Measurements from ENCODE around the gene HAO2.

HAO2 gene

DNA sequence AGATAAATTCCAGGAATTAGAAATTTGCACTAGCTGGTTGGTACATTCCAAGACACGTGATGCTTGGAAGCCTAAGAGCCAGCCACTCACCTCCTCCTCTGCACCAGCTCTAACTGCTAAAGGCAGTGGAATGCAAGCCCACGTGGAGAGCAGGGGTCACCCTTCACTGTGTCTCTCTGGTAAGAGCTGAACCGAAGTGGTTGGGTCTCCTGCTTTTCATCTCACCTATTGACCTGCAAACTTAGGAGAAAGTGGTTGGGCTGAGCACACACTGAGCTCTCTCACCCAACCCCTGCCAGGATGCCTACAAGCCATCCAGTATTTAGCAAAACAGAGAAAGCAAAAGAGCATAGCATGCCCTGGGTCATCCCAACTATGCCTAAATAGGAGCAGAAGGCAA is 19.3 kb downstream of the HAO2 start:
- Mint-ChIP-seq H3K36me3 (no peaks in the 10 kb centered on the region), H3K9me3 (no peaks in the 10 kb centered on the region), H3K27me3 (peaks cover 7% of the 10 kb centered on the region), H3K4me3 (no peak overlapping the region), H3K27ac (no peak overlapping the region), H3K4me1 (no peaks in the 10 kb centered on the region)

DNA sequence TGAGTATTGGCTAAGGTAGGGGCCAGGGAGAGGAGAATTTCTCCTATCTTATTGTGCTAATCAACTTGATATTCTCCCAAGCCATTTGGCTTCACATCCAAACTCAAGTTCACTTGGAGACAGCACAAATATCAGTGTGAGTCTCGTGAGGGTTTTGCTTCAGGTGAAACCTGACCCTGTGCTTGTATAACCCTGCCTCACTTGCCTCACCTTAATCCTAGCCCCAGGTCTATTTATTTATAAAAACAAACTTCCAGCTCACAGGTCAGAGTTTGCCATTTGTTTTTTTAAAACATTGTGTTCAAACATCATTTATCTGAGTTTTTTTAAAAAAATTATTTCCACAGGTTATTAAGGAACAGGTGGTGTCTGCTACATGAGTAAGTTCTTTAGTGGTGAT is 19.9 kb downstream of the HAO2 start:
- H3K27ac Mint-ChIP-seq: no peak overlapping the region
- H3K4me1 Mint-ChIP-seq: no peaks in the 10 kb centered on the region
- H3K27me3 Mint-ChIP-seq: peaks cover 11% of the 10 kb centered on the region
- no peak overlapping the region for H3K4me3 Mint-ChIP-seq
- no peaks in the 10 kb centered on the region for H3K36me3 Mint-ChIP-seq
- no peaks in the 10 kb centered on the region for H3K9me3 Mint-ChIP-seq

DNA sequence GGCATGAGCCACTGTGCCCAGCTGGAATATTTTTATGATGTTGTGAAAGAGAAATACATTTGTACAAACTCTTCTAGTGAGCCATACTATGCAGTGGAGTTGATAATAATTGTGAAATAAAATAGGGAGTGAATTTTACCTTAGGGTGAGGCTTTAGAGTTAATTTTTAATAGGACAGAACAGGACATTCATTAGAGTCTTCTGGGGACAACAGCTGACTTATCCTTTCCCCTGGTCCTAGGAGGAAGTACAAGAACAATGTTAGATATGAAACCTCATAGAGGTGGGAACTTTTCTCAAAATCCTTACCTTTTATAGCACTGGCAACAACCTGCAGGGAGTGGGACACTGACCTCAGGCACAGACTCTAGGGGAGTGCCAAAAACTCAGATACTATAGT is 21.9 kb downstream of the HAO2 start:
- Mint-ChIP-seq H3K4me1 (no peaks in the 10 kb centered on the region), H3K27me3 (peaks cover 11% of the 10 kb centered on the region), H3K4me3 (no peak overlapping the region), H3K27ac (no peak overlapping the region), H3K9me3 (no peaks in the 10 kb centered on the region), H3K36me3 (no peaks in the 10 kb centered on the region)

- Mint-ChIP-seq H3K36me3 (no peaks in the 10 kb centered on the region), H3K4me3 (no peak overlapping the region), H3K9me3 (no peaks in the 10 kb centered on the region), H3K4me1 (no peaks in the 10 kb centered on the region), H3K27ac (no peak overlapping the region), H3K27me3 (peaks cover 11% of the 10 kb centered on the region)
Observed at GRCh38 chr1:119391749-119392148, 23.2 kb downstream of the HAO2 start.

- no peaks in the 10 kb centered on the region for H3K36me3 Mint-ChIP-seq
- no peak overlapping the region for H3K4me3 Mint-ChIP-seq
- no peaks in the 10 kb centered on the region for H3K4me1 Mint-ChIP-seq
- H3K27ac Mint-ChIP-seq: no peak overlapping the region
- peaks cover 11% of the 10 kb centered on the region for H3K27me3 Mint-ChIP-seq
- H3K9me3 Mint-ChIP-seq: no peaks in the 10 kb centered on the region
Observed at GRCh38 chr1:119394085-119394484, 25.5 kb downstream of the HAO2 start.

DNA sequence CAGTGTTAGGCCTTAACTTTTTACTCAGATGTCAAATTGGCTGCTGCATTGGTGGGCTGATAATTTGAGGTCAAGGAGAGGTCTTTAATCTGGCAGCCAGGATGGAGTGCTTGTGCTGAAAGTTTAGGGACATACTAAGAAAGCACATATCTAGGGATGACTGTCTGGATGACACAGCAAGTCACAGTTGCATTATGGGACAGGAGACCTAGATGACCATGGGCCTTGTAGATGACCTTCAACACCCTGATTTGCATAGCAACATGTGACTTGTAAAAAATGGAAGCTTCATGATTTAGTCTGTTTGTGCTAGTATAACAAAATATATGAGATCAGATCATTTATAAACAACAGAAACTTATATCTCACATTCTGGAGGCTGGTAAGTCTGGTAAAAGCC is 28.4 kb downstream of the HAO2 start:
- Mint-ChIP-seq H3K4me3 (no peak overlapping the region), H3K4me1 (no peaks in the 10 kb centered on the region), H3K36me3 (no peaks in the 10 kb centered on the region), H3K27ac (no peak overlapping the region), H3K27me3 (peaks cover 7% of the 10 kb centered on the region), H3K9me3 (no peaks in the 10 kb centered on the region)

DNA sequence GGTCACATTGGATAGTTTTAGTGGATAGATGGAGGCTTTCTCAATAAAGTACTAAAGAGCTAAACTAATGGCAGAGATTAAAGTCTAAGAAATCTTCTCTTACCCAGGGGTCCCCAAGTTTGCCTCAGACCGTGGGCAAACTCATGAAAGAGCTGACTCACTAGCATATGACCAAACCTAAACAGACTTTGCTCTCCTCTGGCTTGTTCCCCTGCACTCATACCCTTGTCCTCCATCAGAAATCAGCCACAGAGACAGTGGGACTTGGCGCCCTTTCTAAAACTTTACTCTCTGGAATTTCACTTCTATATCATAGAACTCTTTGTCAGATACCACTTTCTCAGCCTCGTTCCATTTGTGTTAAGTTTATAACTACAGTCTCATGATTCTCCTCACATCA is 29.4 kb downstream of the HAO2 start:
- Mint-ChIP-seq H3K9me3 (peaks cover 5% of the 10 kb centered on the region), H3K27ac (no peak overlapping the region), H3K4me3 (no peak overlapping the region), H3K27me3 (peaks cover 9% of the 10 kb centered on the region), H3K4me1 (no peaks in the 10 kb centered on the region), H3K36me3 (no peaks in the 10 kb centered on the region)

DNA sequence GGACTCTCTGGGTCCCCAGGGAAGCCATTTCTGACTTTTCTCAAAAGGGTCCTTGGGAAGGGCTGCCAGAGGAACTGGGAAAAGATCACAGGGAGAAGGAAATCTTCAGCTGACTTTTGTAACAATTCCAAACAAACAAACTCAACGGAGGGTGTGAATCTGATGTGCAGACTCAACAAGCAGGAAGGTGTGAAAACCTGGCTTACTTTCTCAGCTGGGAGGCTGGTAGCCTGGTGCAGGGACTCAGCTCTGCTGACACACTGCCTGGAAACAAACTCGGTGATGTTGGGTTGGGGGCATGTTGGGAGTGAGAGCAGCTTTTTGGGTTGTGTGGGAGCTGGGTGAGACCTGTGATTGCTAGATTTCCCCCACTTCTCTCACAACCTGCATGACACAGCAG is 36.2 kb downstream of the HAO2 start:
- Mint-ChIP-seq H3K9me3 (peaks cover 5% of the 10 kb centered on the region), H3K36me3 (no peaks in the 10 kb centered on the region), H3K4me1 (no peaks in the 10 kb centered on the region), H3K27me3 (peaks cover 13% of the 10 kb centered on the region), H3K27ac (no peak overlapping the region), H3K4me3 (no peak overlapping the region)

GRCh38 chr1:119409731-119410130 is 41.1 kb downstream of the HAO2 start:
- Mint-ChIP-seq H3K9me3 (no peaks in the 10 kb centered on the region), H3K27me3 (peaks cover 8% of the 10 kb centered on the region), H3K27ac (no peak overlapping the region)

GRCh38 chr1:119410961-119411360 is 42.4 kb downstream of the HAO2 start:
- Mint-ChIP-seq H3K27ac (no peak overlapping the region), H3K27me3 (peaks cover 2% of the 10 kb centered on the region), H3K36me3 (no peaks in the 10 kb centered on the region), H3K4me1 (no peaks in the 10 kb centered on the region), H3K4me3 (no peak overlapping the region), H3K9me3 (no peaks in the 10 kb centered on the region)

More at GRCh38 chr1:119409731-119410130, 41.1 kb downstream of the HAO2 start:
- Mint-ChIP-seq H3K4me3 (no peak overlapping the region), H3K4me1 (no peaks in the 10 kb centered on the region), H3K36me3 (no peaks in the 10 kb centered on the region)

- Mint-ChIP-seq H3K27ac (no peak within 1 kb of the TSS), H3K9me3 (no peaks in the 10 kb centered on the region), H3K27me3 (no peaks in the 10 kb centered on the region), H3K4me3 (no peak within 1 kb of the TSS), H3K36me3 (no peaks in the 10 kb centered on the region), H3K4me1 (no peaks in the 10 kb centered on the region)
Observed at GRCh38 chr1:119414950-119415349, 46.4 kb downstream of the HAO2 start, which contains the start of gene HSD3B2. TSS of gene HSD3B2 (plus strand) at chr1:119415150. CDS start at chr1:119415420, 270 bp downstream.

GRCh38 chr1:119416006-119416640 is 47.5 kb downstream of the HAO2 start:
- H3K9me3 Mint-ChIP-seq: no peaks in the 10 kb centered on the region
- H3K27ac Mint-ChIP-seq: no peak overlapping the region
- no peaks in the 10 kb centered on the region for H3K4me1 Mint-ChIP-seq

DNA sequence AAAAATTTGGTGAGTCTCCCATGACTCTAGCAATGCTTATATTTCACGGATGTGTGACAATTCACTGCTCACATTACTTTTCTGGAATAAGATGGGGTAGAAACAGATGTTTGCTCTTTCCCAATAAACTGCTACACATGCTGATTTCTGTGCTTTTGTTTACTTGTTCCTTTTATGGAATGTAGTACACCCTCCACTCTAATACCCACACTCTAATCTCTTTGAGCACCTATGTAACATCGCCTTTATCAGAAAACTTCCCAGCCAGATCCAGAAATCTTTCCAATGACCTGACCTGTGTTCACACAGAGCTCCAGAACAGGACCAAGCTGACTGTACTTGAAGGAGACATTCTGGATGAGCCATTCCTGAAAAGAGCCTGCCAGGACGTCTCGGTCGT is 50.5 kb downstream of the HAO2 start:
- Mint-ChIP-seq H3K27ac (no peak overlapping the region), H3K4me1 (no peaks in the 10 kb centered on the region), H3K9me3 (no peaks in the 10 kb centered on the region), H3K27me3 (no peaks in the 10 kb centered on the region), H3K36me3 (no peaks in the 10 kb centered on the region), H3K4me3 (no peak overlapping the region)

More at GRCh38 chr1:119416006-119416640, 47.5 kb downstream of the HAO2 start:
- H3K4me3 Mint-ChIP-seq: no peak overlapping the region
- H3K36me3 Mint-ChIP-seq: no peaks in the 10 kb centered on the region
- H3K27me3 Mint-ChIP-seq: no peaks in the 10 kb centered on the region

- Mint-ChIP-seq H3K27ac (no peak overlapping the region), H3K4me3 (no peak overlapping the region), H3K36me3 (no peaks in the 10 kb centered on the region), H3K9me3 (no peaks in the 10 kb centered on the region), H3K4me1 (no peaks in the 10 kb centered on the region), H3K27me3 (no peaks in the 10 kb centered on the region)
Observed at GRCh38 chr1:119420638-119421037, 52.1 kb downstream of the HAO2 start.

DNA sequence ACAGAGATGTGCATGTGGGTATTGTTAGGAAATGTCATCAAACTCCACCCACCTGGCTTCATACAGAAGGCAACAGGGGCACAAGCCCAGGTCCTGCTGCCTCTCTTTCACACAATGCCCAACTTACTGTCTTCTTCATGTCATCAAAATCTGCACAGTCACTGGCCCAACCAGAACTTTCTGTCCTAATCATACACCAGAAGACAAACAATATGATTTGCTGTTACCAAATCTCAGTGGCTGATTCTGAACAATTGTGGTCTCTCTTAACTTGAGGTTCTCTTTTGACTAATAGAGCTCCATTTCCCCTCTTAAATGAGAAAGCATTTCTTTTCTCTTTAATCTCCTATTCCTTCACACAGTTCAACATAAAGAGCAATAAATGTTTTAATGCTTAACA is 54.0 kb downstream of the HAO2 start:
- H3K4me1 Mint-ChIP-seq: no peaks in the 10 kb centered on the region
- H3K4me3 Mint-ChIP-seq: no peak overlapping the region
- no peak overlapping the region for H3K27ac Mint-ChIP-seq
- H3K9me3 Mint-ChIP-seq: no peaks in the 10 kb centered on the region
- H3K27me3 Mint-ChIP-seq: no peaks in the 10 kb centered on the region
- H3K36me3 Mint-ChIP-seq: no peaks in the 10 kb centered on the region

GRCh38 chr1:119428991-119429390 is 60.4 kb downstream of the HAO2 start:
- Mint-ChIP-seq H3K4me1 (no peaks in the 10 kb centered on the region), H3K9me3 (no peaks in the 10 kb centered on the region), H3K27me3 (peaks cover 7% of the 10 kb centered on the region), H3K27ac (no peak overlapping the region), H3K36me3 (no peaks in the 10 kb centered on the region), H3K4me3 (no peak overlapping the region)

- Mint-ChIP-seq H3K4me1 (no peaks in the 10 kb centered on the region), H3K36me3 (no peaks in the 10 kb centered on the region), H3K4me3 (no peak overlapping the region), H3K27me3 (peaks cover 8% of the 10 kb centered on the region), H3K27ac (no peak overlapping the region), H3K9me3 (no peaks in the 10 kb centered on the region)
Observed at GRCh38 chr1:119429687-119430086, 61.1 kb downstream of the HAO2 start.

Data from activated naive CD4-positive, alpha-beta T cell treated with anti-CD3 and anti-CD28 coated beads, Interleukin-2, amount 50 U/mL, for 24 hours (primary cell).